Erythroblast (primary cell): Measurements from ENCODE around the gene NKAIN2.

ENCODE experiments used
- DNase-seq, 2 experiments: peaks; one replicate each; lab custom pipeline; 2025; lab: John Stamatoyannopoulos, UW
- GATA1 ChIP-seq: IDR thresholded peaks from 2 replicates; pipeline ENCODE4 v1.6.1; 2011; ENCODE audit warnings: low read depth, mild to moderate bottlenecking, control low read depth, low read length, moderate library complexity
- POLR2A ChIP-seq: IDR thresholded peaks from 2 replicates; pipeline ENCODE4 v1.6.1; 2011; ENCODE audit warnings: mild to moderate bottlenecking, low read length

Gene NKAIN2

GRCh38 chr6:124791156-124791555, 987.5 kb downstream of the NKAIN2 start:
- no peak for DNase-seq
- TF ChIP-seq GATA1: no peak
- TF ChIP-seq POLR2A: no peak

DNA sequence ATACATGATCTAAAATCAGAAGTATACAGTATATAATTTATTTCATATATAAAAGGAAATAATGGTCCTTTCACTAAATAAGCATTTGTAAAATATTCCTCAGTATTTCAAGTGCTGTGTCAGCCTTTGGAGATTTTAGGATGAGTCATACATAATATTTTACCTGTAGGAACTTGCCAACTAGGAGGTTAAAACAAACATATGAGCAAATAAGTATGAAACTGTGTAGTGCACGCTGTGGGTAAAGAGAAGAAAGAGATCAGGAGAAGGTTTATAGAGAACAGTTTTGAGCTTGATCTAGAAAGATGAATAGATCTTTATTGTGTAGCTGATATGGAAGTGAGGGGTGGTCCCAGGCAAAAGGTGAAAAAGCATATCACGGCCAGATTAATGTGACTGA, 988.7 kb downstream of the NKAIN2 start:
- no peak for TF ChIP-seq GATA1
- no peak for TF ChIP-seq POLR2A
- DNase-seq: no peak

DNA sequence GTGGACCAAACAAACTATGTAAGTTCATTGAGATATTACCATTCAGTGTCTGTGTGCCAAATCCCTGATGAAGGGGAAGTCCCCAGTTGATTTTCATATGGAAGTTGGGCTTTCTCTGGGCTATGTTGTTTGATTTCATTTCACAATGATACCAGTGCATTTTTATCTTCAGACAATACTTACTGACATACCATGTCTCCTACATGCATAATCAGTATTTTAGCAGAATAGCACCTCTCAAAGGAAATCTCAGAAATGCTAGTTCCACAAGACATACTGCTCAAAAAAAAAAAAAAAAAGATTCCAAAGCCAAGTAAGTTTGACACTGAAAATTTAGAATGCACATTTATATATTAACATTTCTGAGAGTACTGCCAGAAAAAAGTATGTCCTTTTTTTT, 989.7 kb downstream of the NKAIN2 start:
- TF ChIP-seq GATA1: no peak
- no peak for TF ChIP-seq POLR2A
- DNase-seq: no peak

GRCh38 chr6:124795643-124796463, 992.2 kb downstream of the NKAIN2 start:
- TF ChIP-seq POLR2A (no peak), GATA1 (no peak)
- peak; percentile 1 to 29 for DNase-seq

- TF ChIP-seq POLR2A: no peak
- TF ChIP-seq GATA1: no peak
- no peak for DNase-seq
Measured at GRCh38 chr6:124796464-124796970, 992.9 kb downstream of the NKAIN2 start.

- no peak for TF ChIP-seq POLR2A
- no peak for TF ChIP-seq GATA1
Measured at GRCh38 chr6:124797224-124797623, 993.6 kb downstream of the NKAIN2 start.

GRCh38 chr6:124798942-124799496, 995.4 kb downstream of the NKAIN2 start:
- no peak for DNase-seq
- TF ChIP-seq POLR2A (no peak), GATA1 (no peak)

More at GRCh38 chr6:124797224-124797623, 993.6 kb downstream of the NKAIN2 start:
- DNase-seq: no peak

GRCh38 chr6:124799638-124800037, 996.0 kb downstream of the NKAIN2 start:
- TF ChIP-seq GATA1 (no peak), POLR2A (no peak)
- DNase-seq: no peak

GRCh38 chr6:124800222-124800621, 996.6 kb downstream of the NKAIN2 start:
- no peak for TF ChIP-seq POLR2A
- TF ChIP-seq GATA1: no peak
- no peak for DNase-seq

- TF ChIP-seq POLR2A: no peak
- peak in 1 of 2 experiments; percentile 3 for DNase-seq
Measured at GRCh38 chr6:124812067-124812466, 1008.4 kb downstream of the NKAIN2 start.

GRCh38 chr6:124819346-124819745, 1015.7 kb downstream of the NKAIN2 start:
- DNase-seq: no peak
- TF ChIP-seq POLR2A (no peak), GATA1 (no peak)

GRCh38 chr6:124822204-124822613, 1018.5 kb downstream of the NKAIN2 start:
- no peak for DNase-seq
- TF ChIP-seq GATA1: no peak
- TF ChIP-seq POLR2A: no peak

GRCh38 chr6:124822721-124823120, 1019.1 kb downstream of the NKAIN2 start:
- TF ChIP-seq GATA1 (no peak), POLR2A (no peak)
- no peak for DNase-seq

- TF ChIP-seq POLR2A: no peak
- TF ChIP-seq GATA1: no peak
- DNase-seq: no peak
Measured at GRCh38 chr6:124823240-124824111, 1019.8 kb downstream of the NKAIN2 start.
